NT2/D1 (cell line): Measurements from ENCODE around the gene NSUN6.

ENCODE experiments used
- YY1 ChIP-seq: IDR thresholded peaks from 2 replicates; pipeline ENCODE4 v1.6.1; 2011; ENCODE audit not compliant: insufficient read length, insufficient read depth
- ZNF274 ChIP-seq: IDR thresholded peaks from 2 replicates; pipeline ENCODE4 v1.6.1; 2011; ENCODE audit warnings: mild to moderate bottlenecking, low read depth, low read length

GRCh38 chr10:18684953-18685352 is 33.6 kb upstream of the NSUN6 start:
- TF ChIP-seq YY1 (no peak), ZNF274 (no peak)
